Stomach (tissue), 9 donors: ENCODE results near the gene NSMCE1. TPM values are rescaled to one million over a fixed set of nuclear protein-coding genes. Genes with fewer than 3 reads are reported as not detected.
A peak's percentile ranks its signal among the peaks of the same experiment; 100 is the strongest.
"Not testable (repeated sequence)": the region's sequence is repeated elsewhere in the genome, so short reads cannot be mapped to it uniquely, and the experiment has no call there.

ENCODE experiments used
- DNase-seq, 2 donors: peaks; one replicate each; pipeline versions ENCODE4 v3.0.0 to v3.0.0-alpha.2; 2013 to 2019
- H3K27ac ChIP-seq, 5 donors: fragments of 200-600 bp in 4 of 5; sonication (generic) in 4 of 5; one replicate each; pipeline ENCODE4 v1.5.1; 2013 to 2019; ENCODE audit warnings: mild to moderate bottlenecking in 1 of 5, moderate library complexity in 1 of 5
- H3K27me3 ChIP-seq, 3 donors: fragments of 200-600 bp; sonication (generic); one replicate each; pipeline ENCODE4 v1.5.1; 2017 to 2019; ENCODE audit warnings: mixed run types in 1 of 3
- H3K36me3 ChIP-seq, 4 donors: fragments of 200-600 bp; sonication (generic); 1 replicate in 3 of 4; 2 replicates in 1 of 4; pipeline ENCODE4 v1.5.1; 2016 to 2019
- H3K4me1 ChIP-seq, 4 donors: fragments of 200-600 bp; sonication (generic); one replicate each; pipeline ENCODE4 v1.5.1; 2016 to 2019
- H3K4me3 ChIP-seq, 4 donors: fragments of 200-600 bp; sonication (generic) in 3 of 4; one replicate each; pipeline ENCODE4 v1.5.1; 2016 to 2019; ENCODE audit warnings: mild to moderate bottlenecking in 1 of 4
- H3K9me3 ChIP-seq, 4 donors: fragments of 200-600 bp; sonication (generic); one replicate each; pipeline ENCODE4 v1.5.1; 2016 to 2019
- CTCF ChIP-seq, 7 experiments: fragments of 450-650 bp in 4 of 7; fragments of 200-600 bp in 3 of 7; sonication (generic) in 3 of 7; IDR thresholded peaks; one replicate each; pipeline ENCODE4 v1.5.1; 2016 to 2019; ENCODE audit warnings: antibody characterized with exemption in 7 of 7, control low read depth in 2 of 7, mild to moderate bottlenecking in 1 of 7
- EP300 ChIP-seq: sonication (generic); formaldehyde crosslinking; IDR thresholded peaks from one replicate; pipeline ENCODE4 v1.6.1; 2017; ENCODE audit warnings: antibody characterized with exemption
- POLR2A ChIP-seq, 4 donors: fragments of 450-650 bp; IDR thresholded peaks; one replicate each; pipeline ENCODE4 v1.6.1; 2016; ENCODE audit warnings: antibody characterized with exemption in 4 of 4, control low read depth in 2 of 4, mild to moderate bottlenecking in 1 of 4, moderate library complexity in 1 of 4
- POLR2AphosphoS5 ChIP-seq, 3 donors: sonication (generic); formaldehyde crosslinking; IDR thresholded peaks; one replicate each; pipeline ENCODE4 v1.6.1; 2016; ENCODE audit warnings: antibody characterized with exemption in 3 of 3
- WGBS, 5 donors: extraction: QIAGEN DNeasy Blood & Tissue Kit in 3 of 5; methylation state at CpG; one replicate each; pipeline versions ENCODE4 v1.1.5 to v1.1.7; 2013 to 2018; 5-methylcytosine and 5-hydroxymethylcytosine counted together
- intact Hi-C: fragments of 100-400 bp; cut with DNase I; formaldehyde crosslinking; loops from one replicate; pipeline ENCODE4 v1.15.1; 2023; ENCODE audit warnings: low total_unique reads
- polyA plus RNA-seq, 3 donors: library from polyadenylated mRNA; stranded (reverse); fragments of 200-250 nt; gene quantifications; one replicate each; pipeline ENCODE4 v1.2.3, GENCODE V29; 2013
- total RNA-seq, 5 donors: library from RNA; depleted of rRNA; stranded (reverse); fragments of >200 nt; gene quantifications; one replicate each; pipeline versions ENCODE4 v1.1.0 to v1.2.3, GENCODE V29; 2014 to 2016
- donor health status: healthy with polysubstance abuse.
- donor health status: Bipolar disorder and iron deficiency.
- donor health status: healthy.

NSMCE1 gene
- total and polyA plus RNA-seq, 8 donors = 9.3 to 120 (median 46.2) TPM

GRCh38 chr16:27251541-27252205 lies 16.9 kb downstream of the NSMCE1 start:
- Histone ChIP-seq H3K27me3 (no peaks in the 10 kb centered on the region), H3K4me3 (no peak overlapping the region), H3K9me3 (no peaks in the 10 kb centered on the region), H3K4me1 (peaks cover 9 to 50% (median 27%) of the 10 kb centered on the region in 4 donors), H3K27ac (peak overlapping the region in 1 of 5 donors; percentile 84), H3K36me3 (peaks cover 6 to 23% (median 16%) of the 10 kb centered on the region in 4 donors)
- no peak for DNase-seq
- 88 to 94% (median 93%) methylated on average over 8 of the region's 8 CpGs for WGBS, 5 donors
- TF ChIP-seq POLR2AphosphoS5 (IDR thresholded peaks at IDR 0.05) = no peak
- no peak for TF ChIP-seq POLR2A (IDR thresholded peaks at IDR 0.05)
- no peak for TF ChIP-seq CTCF (IDR thresholded peaks at IDR 0.05)
- TF ChIP-seq EP300 = no peak
- intact Hi-C loops = no loop called here

GRCh38 chr16:27248886-27249285 lies 19.7 kb downstream of the NSMCE1 start:
- DNase-seq, intact Hi-C loops, H3K36me3 ChIP-seq, H3K27me3 ChIP-seq, H3K9me3 ChIP-seq, H3K4me3 ChIP-seq: not testable (repeated sequence)
- WGBS, 5 donors = 94 to 97% (median 96%) methylated on average over 4 of the region's 4 CpGs
- peaks cover 15 to 56% (median 38%) of the 10 kb centered on the region in 4 donors for H3K4me1 ChIP-seq
- H3K27ac ChIP-seq = peak overlapping the region in 1 of 5 donors; percentile 14

GRCh38 chr16:27248036-27248435 lies 20.5 kb downstream of the NSMCE1 start:
- peaks cover 20 to 56% (median 41%) of the 10 kb centered on the region in 4 donors for H3K4me1 ChIP-seq
- no peaks in the 10 kb centered on the region for H3K9me3 ChIP-seq
- DNase-seq = no peak
- H3K27ac ChIP-seq = peak overlapping the region in 1 of 5 donors; percentile 84
- 86 to 91% (median 90%) methylated on average over 2 of the region's 2 CpGs for WGBS, 5 donors
- no peaks in the 10 kb centered on the region for H3K27me3 ChIP-seq
- no peak for TF ChIP-seq POLR2AphosphoS5 (IDR thresholded peaks at IDR 0.05)
- TF ChIP-seq POLR2A (IDR thresholded peaks at IDR 0.05) = no peak
- TF ChIP-seq EP300 = no peak
- no peak for TF ChIP-seq CTCF (IDR thresholded peaks at IDR 0.05)
- H3K4me3 ChIP-seq = no peak overlapping the region
- H3K36me3 ChIP-seq = peaks cover 0 to 4% (median 0%) of the 10 kb centered on the region in 4 donors
- intact Hi-C loops = no loop called here

GRCh38 chr16:27247076-27247475 lies 21.5 kb downstream of the NSMCE1 start:
- peaks cover 29 to 59% (median 46%) of the 10 kb centered on the region in 4 donors for H3K4me1 ChIP-seq
- DNase-seq, H3K4me3 ChIP-seq, H3K9me3 ChIP-seq, H3K36me3 ChIP-seq, H3K27me3 ChIP-seq, intact Hi-C loops: not testable (repeated sequence)
- peak overlapping the region in 4 of 5 donors; percentile 39 to 86 (median 81) for H3K27ac ChIP-seq
- 67 to 88% (median 79%) methylated on average over 1 of the region's 1 CpG for WGBS, 5 donors

- no peak overlapping the region for H3K4me3 ChIP-seq
- 62 to 69% (median 65%) methylated on average over 4 of the region's 4 CpGs for WGBS, 5 donors
- H3K27ac ChIP-seq = peak overlapping the region in 4 of 5 donors; percentile 78 to 86 (median 85)
- intact Hi-C loops = no loop called here
- H3K27me3 ChIP-seq = no peaks in the 10 kb centered on the region
- H3K36me3 ChIP-seq = peaks cover 0 to 3% (median 0%) of the 10 kb centered on the region in 4 donors
- peaks cover 29 to 59% (median 49%) of the 10 kb centered on the region in 4 donors for H3K4me1 ChIP-seq
- no peak for TF ChIP-seq EP300
- TF ChIP-seq POLR2AphosphoS5 (IDR thresholded peaks at IDR 0.05) = no peak
- TF ChIP-seq POLR2A (IDR thresholded peaks at IDR 0.05) = no peak
- no peak for TF ChIP-seq CTCF (IDR thresholded peaks at IDR 0.05)
- no peaks in the 10 kb centered on the region for H3K9me3 ChIP-seq
- DNase-seq = no peak
Observed at GRCh38 chr16:27246439-27246838, 22.1 kb downstream of the NSMCE1 start.
